ENCODE measurements around the gene DDX1.

GRCh38 chr2:15606481-15607441 lies 15.1 kb downstream of the DDX1 start:
- TF ChIP-seq EZH2 (IDR thresholded peaks at IDR 0.05; ENCODE audit: insufficient read depth, poor library complexity, severe bottlenecking) (no peak), EZH2phosphoT487 (IDR thresholded peaks at IDR 0.05; ENCODE audit: insufficient read depth, low read depth) (no peak)

All from GM23248 (cell line).